GM21526 (cell line): ENCODE data around the gene AICDA.
A peak's percentile ranks its signal among the peaks of the same experiment; 100 is the strongest.
"Not testable (repeated sequence)": the region's sequence is repeated elsewhere in the genome, so short reads cannot be mapped to it uniquely, and the experiment has no call there.

ENCODE experiments used
- ATAC-seq: cut with Tn5 transposase; IDR thresholded peaks from one replicate; pipeline ENCODE4 v1.9.1; 2021; ENCODE audit warnings: moderate library complexity; ENCODE audit not compliant: unreplicated experiment, low FRiP score

The AICDA gene

DNA sequence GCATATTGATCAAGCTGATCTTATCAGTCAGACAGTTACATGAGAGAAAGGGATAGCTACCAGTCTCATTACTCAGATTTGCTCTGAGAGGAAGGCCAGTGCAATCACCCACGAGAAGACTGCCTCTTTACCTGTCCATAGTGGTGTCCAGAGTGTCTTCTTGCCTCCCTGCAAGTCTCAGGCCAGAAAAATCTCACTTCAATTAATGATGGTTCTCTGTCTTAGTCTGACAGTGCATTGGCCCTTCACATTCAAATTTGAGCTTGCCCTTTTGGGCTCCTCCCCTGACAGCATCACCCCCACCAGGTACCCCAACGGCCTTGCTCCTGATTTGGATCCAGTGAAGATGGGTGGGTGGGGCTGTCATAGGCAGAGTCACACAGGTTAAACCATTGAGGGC is at the start of gene AICDA:
TSS of gene AICDA (minus strand) at position 231 of the 400 bp plus-strand sequence. CDS start at position 139, 92 bp downstream.
- no peak for ATAC-seq

DNA sequence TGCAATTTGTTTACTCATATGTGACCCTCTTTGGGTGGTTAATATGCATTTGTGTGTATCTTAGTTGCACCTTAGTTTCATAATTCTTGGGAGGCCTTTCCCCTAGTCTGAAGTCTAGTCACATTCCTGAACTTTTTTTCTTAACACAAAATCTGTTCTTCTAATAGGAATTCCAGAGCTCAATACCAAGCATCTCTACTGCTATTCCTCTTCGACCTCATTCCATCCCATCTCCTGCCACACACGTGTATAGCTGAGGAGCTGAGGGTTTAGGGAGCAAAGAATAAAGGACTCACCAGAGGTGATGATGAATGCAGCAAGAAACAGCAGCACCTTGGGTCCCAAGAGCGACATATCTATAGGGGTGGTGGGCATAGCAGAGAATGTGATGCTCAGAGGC is 49.1 kb upstream of the AICDA start:
- ATAC-seq: no peak

GRCh38 chr12:8661016-8661415 is 48.4 kb upstream of the AICDA start:
- ATAC-seq: no peak

- no peak for ATAC-seq
These were observed 45.7 kb upstream of the AICDA start for GRCh38 chr12:8658346-8658745.

DNA sequence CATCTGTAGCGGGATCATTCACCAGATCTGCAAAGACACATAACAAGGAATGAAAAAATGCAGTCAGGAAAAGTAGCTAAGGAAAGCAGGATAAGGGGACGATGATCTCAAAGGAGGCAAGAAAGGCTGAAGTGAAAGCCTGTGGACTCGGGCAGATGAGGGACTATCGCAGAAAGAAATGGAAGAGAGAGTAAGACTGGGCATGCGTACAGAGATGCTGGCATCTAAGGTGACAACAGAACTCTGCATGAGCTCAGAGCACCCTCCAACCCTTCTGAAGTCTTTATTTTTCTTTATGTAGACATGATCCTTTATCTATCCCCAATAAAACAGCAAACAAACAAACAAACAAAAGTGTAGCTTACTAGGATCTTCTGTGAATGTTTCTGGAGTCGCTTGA is 42.8 kb upstream of the AICDA start:
- ATAC-seq: no peak

DNA sequence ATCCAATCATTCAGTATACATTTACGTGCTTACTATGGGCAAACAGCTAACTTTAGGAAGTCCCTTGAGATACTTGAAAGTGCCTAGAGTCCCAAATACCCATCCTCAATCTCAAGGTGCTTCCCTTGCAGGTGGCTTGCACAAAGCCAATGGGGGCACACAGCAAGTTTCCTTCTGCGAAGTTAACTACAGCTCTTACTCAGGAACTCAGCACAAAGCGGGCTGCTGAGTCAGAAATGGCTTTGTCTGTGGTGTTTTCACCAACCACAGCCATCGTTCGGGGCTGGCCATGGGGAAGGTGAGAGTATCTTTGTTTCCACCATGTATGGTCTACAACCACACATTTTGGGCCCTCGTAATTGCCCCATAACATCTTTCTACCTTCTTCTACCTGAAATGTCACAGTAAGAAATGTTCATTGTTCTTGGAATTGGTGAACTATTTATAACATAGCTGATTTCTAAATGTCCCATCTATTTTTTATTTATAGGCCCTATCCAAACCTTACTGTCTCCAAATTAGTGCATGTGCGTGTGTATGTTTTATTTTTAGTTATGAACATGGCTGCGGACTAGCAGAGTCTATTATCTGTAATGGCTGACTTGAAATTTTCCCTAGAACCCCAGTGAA is 36.0 kb upstream of the AICDA start:
- ATAC-seq: peak; percentile 75

DNA sequence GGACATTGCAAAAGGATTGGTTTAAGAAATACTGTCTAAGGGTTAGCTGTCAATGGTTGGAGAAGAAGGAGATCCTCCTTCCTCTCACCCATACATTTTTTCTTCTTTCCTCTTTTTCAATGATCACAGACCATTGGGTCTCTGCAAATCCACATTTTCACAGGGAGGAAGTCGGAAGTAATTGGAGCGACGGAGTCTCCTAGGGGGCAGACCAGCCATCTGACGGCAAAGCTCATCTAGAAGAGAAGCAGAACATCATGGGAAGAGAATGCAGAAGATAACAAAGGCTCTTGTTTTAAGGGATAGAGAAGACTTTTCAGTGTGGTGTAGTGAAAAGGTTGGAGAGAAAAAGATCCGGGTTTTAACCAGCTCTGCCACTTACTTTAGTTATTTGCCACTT is 35.3 kb upstream of the AICDA start:
- ATAC-seq: no peak

- ATAC-seq: peak; percentile 57
These were observed 31.9 kb upstream of the AICDA start for GRCh38 chr12:8644345-8645248.

- no peak for ATAC-seq
These were observed 30.1 kb upstream of the AICDA start for GRCh38 chr12:8642775-8643174.

DNA sequence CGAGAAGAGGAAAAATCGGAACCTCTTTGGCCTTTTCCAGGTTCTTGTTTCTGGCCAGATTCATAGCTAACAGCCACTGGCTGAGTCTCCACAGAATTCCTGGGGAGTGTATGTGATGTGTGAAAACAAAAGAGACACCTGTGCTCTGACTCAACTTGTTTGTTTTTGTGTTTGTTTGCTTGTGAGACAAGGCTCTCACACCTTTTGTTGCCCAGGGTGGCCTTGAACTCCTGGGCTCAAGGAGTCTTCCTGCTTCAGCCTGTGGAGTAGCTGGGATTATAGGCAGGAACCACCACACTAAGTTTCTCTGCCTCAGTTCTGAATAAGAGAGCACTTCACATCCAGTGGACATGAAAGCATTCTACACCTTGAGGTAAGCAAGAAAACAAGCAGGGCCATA is 27.3 kb upstream of the AICDA start:
- ATAC-seq: no peak

DNA sequence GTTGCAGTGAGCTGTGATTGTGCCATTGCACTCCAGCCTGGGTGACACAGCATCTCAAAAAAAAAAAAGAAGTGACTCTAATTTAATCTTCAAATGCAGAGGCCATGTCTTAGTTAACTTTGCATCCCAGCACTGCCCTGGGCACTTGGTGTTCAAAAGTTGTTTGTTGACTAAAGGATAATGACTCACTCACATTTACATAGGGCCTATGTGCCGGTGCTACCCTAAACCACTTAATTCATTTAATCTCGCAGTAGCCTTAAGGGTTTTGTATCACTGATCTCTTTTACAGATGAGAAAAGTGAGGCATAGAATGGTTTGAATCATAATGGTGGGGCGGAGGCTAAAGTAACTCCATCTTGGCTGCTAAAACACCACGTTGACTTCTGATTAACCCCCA is 26.3 kb upstream of the AICDA start:
- no peak for ATAC-seq

- ATAC-seq: no peak
These were observed 25.0 kb upstream of the AICDA start for GRCh38 chr12:8637666-8638065.

DNA sequence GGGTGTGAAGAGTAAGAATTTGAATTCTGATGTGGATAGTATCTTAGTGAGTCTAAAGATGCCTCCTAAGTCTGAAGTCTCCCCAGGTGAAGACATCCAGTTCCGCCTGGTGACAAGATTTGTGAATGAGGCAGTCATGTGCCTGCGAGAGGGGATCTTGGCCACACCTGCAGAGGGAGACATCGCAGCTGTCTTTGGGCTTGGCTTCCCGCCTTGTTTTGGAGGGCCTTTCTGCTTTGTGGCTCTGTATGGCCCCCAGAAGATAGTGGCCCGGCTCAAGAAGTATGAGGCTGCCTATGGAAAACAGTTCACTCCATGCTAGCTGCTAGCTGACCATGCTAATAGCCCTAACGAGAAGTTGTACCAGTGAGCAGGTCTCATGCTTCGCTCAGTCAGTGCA is 24.6 kb upstream of the AICDA start:
- no peak for ATAC-seq

DNA sequence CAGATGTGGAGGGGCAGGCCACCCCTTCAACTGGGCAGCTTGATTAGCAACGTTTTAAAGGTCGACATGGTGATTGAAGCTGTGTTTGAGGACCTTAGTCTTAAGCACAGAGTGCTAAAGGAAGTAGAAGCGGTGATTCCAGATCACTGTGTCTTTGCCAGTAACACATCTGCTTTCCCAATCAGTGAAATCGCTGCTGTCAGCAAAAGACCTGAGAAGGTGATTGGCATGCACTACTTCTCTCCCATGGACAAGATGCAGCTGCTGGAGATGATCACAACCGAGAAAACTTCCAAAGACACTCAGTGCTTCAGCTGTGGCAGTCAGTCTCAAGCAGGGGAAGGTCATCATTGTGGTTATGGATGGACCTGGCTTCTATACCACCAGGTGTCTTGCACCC is 23.9 kb upstream of the AICDA start:
- no peak for ATAC-seq

- ATAC-seq: not testable (repeated sequence)
These were observed 23.3 kb upstream of the AICDA start for GRCh38 chr12:8636007-8636346.

GRCh38 chr12:8635342-8636006 is 22.8 kb upstream of the AICDA start:
- not testable (repeated sequence) for ATAC-seq

DNA sequence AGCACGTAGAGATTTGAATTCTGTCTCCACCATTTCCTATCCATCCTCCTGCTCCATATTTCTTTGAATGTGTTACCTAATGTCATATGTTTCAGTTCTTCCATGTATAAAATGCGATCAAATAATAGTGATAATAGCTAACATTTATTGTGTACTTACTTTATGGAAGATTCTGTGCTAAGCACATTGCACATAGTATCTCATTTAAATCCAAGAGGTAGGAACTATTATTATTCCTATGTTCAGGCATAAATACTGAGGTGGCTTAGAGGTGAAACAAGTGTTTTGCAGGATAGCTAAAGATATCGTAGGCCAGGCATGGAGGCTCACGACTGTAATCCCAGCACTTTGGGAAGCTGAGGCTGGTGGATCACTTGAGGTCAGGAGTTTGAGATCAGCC is 17.5 kb upstream of the AICDA start:
- ATAC-seq: no peak

GRCh38 chr12:8629486-8630033 is 16.9 kb upstream of the AICDA start:
- peak; percentile 86 for ATAC-seq

GRCh38 chr12:8628731-8629130 is 16.1 kb upstream of the AICDA start:
- no peak for ATAC-seq

DNA sequence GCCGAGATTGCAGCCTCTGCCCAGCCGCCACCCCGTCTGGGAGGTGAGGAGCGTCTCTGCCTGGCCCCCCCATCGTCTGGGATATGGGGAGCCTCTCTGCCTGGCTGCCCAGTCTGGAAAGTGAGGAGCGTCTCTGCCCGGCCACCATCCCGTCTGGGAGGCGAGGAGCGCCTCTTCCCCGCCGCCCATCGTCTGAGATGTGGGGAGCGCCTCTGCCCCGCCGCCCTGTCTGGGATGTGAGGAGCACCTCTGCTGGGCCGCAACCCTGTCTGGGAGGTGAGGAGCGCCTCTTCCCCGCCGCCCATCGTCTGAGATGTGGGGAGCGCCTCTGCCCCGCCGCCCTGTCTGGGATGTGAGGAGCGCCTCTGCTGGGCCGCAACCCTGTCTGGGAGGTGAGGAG is 12.1 kb upstream of the AICDA start:
- not testable (repeated sequence) for ATAC-seq

GRCh38 chr12:8622646-8623045 is 10.0 kb upstream of the AICDA start:
- ATAC-seq: no peak
